ENCODE results near the gene CADM2. TPM values are rescaled to one million over a fixed set of nuclear protein-coding genes. Genes with fewer than 3 reads are reported as not detected.
A peak's percentile ranks its signal among the peaks of the same experiment; 100 is the strongest.

Gene CADM2
- total RNA-seq, 8 experiments from 2014 or later, result 0.15 to 19.2 (median 4.8) TPM

DNA sequence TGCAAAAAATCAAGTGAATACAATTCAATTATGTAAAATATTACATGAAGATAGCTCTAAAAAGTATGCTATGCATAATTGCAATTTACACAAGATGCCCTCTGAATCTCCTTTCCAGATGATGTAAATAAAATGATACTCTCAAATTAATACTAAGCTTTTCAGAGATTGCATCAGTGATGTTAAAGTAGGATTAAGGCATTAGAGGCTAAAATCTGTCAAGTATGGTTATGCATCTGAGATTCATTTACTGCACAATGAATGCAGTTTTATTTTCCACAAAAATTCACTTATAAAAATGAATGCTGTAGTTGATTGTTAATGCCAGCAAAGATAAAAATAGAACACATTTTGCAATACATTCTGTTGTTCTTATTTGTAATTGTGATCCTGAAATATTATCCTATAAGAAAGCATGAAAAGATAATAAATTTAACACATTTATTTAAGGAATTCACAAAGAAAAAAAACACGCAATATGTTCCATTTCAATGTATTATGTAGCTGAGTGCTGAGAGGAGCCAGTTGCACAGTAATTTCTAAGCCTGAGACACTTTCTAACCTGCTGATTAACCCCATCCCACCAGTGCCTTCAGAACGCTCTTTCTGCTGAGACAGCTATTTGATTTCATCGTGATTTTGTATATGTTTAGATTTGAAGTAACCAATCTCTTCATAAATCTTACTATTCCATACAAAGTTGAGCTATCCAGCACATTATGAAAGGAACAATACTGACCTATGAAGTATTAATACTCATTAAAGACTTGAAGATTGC, 224.4 kb downstream of the CADM2 start:
- peaks cover 0 to 20% of the 10 kb centered on the region in 2 donors for H3K4me1 ChIP-seq (replicated peaks in 1 of 2)
- peak overlapping the region in 1 of 2 donors; percentile 33 for H3K27ac ChIP-seq
- in situ Hi-C loops (cut with MboI; ENCODE audit: low pct_unique_long_range_greater_than_20kb in 2 of 9, low sequenced_read_pairs in 9 of 9, unreplicated experiment in 9 of 9), result no loop called here
- WGBS, 10 experiments, result 3 to 90% (median 30%) methylated on average over 1 to 3 of the region's 3 CpGs; no CpG with 5 or more reads in 2 of the 10 experiments
- H3K4me3 ChIP-seq, result no peak overlapping the region
- peak in 4 of 8 experiments; percentile 17 to 80 (median 54) for ATAC-seq (replicated peaks in 6 of 8)

DNA sequence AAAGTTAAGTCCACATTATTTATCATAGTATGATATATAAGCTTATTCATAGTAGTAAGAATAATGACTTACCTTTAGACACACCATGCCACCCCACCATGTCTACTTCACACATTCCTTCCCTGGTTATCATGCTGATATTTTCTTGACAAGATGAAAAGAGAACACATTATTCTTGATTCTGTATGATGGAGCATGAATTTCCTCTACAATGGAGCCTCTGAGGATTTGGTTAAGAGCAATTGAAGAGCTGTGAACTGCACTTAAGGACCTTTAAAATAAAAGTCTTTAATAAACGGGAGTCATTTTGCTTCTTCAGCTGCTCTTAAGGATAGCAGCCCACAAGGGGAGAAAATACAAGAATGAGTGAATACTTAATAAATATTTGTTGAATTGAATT, 226.7 kb downstream of the CADM2 start:
- no peak overlapping the region for H3K27ac ChIP-seq
- no peak overlapping the region for H3K4me3 ChIP-seq
- peaks cover 0 to 20% of the 10 kb centered on the region in 2 donors for H3K4me1 ChIP-seq (replicated peaks in 1 of 2)
- WGBS, 10 experiments, result 0 to 100% (median 60%) methylated on average over 1 of the region's 1 CpG; no CpG with 5 or more reads in 1 of the 10 experiments
- in situ Hi-C loops (cut with MboI; ENCODE audit: low pct_unique_long_range_greater_than_20kb in 2 of 9, low sequenced_read_pairs in 9 of 9, unreplicated experiment in 9 of 9), result no loop called here
- no peak for ATAC-seq (replicated peaks in 6 of 8)

DNA sequence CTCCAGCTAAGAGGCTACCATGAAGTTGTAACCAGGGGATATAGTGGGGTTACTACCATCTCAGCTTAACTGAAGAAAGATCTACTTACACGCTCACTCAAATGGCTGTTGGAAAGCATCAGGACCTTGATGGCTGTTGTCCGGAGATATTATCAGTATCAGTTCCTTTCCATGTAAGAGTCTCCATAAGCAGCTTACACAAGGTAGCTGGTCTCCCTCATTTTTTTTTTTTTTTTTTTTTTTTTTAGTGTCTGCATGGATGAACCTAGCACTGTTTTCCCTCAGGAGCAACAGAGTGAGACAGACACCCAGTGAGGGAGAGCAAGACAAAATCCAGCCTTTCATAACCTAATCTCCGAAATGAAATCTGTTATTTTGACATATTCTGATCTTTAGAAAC, 230.9 kb downstream of the CADM2 start:
- Histone ChIP-seq H3K4me1 (replicated peaks in 1 of 2) (peaks cover 0 to 5% of the 10 kb centered on the region in 2 donors), H3K4me3 (no peak overlapping the region), H3K27ac (no peak overlapping the region)
- WGBS, 10 experiments, result 39 to 100% (median 89%) methylated on average over 2 to 3 of the region's 3 CpGs
- ATAC-seq (replicated peaks in 6 of 8), result no peak
- in situ Hi-C loops (cut with MboI; ENCODE audit: low pct_unique_long_range_greater_than_20kb in 2 of 9, low sequenced_read_pairs in 9 of 9, unreplicated experiment in 9 of 9), result no loop called here

DNA sequence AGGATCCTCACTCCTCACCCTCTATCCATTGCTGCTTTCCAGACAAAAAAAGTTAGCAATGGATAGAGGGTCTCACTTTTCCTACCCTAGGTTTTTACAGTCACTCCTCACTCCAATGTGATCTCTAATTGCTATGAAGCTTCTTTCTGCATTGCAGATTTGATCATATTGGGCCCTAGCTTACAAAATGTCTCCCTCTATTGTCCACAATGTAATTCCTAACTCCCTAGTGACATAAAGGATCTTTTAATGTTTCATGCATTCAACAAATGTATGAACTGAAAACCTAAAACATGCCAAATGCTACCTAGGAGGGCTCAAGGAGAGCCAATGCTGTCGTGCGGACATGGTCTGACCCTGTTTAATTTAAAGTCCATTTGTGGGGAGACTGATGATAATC, 234.8 kb downstream of the CADM2 start:
- 50 to 100% (median 100%) methylated on average over 1 to 2 of the region's 2 CpGs; no CpG with 5 or more reads in 5 of the 10 experiments for WGBS, 10 experiments
- Histone ChIP-seq H3K4me1 (replicated peaks in 1 of 2) (no peaks in the 10 kb centered on the region), H3K4me3 (no peak overlapping the region), H3K27ac (no peak overlapping the region)
- in situ Hi-C loops (cut with MboI; ENCODE audit: low pct_unique_long_range_greater_than_20kb in 2 of 9, low sequenced_read_pairs in 9 of 9, unreplicated experiment in 9 of 9), result no loop called here
- ATAC-seq (replicated peaks in 6 of 8), result no peak

DNA sequence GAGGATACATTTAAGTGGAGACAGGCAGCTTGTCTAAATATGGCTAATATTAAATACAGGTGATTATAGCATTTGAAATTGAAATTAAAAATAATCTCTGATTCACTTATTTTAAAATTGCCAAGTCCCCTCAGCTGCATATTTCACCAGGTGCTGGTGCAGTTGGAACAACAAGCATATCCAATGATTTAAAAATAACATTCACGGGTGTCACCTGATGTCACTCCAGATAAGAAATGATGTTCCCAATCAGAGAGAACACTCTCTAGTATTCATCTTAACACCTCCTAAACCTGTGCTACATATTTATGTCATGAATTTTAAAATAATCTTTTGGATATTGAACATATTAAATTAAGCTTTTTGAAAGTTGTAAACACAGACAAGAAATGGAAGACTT, 249.9 kb downstream of the CADM2 start:
- Histone ChIP-seq H3K27ac (no peak overlapping the region), H3K4me3 (no peak overlapping the region), H3K4me1 (replicated peaks in 1 of 2) (no peaks in the 10 kb centered on the region)
- ATAC-seq (replicated peaks in 6 of 8), result no peak
- in situ Hi-C loops (cut with MboI; ENCODE audit: low pct_unique_long_range_greater_than_20kb in 2 of 9, low sequenced_read_pairs in 9 of 9, unreplicated experiment in 9 of 9), result no loop called here
- WGBS, 10 experiments, result 11 to 100% (median 76%) methylated on average over 1 of the region's 1 CpG; no CpG with 5 or more reads in 4 of the 10 experiments

DNA sequence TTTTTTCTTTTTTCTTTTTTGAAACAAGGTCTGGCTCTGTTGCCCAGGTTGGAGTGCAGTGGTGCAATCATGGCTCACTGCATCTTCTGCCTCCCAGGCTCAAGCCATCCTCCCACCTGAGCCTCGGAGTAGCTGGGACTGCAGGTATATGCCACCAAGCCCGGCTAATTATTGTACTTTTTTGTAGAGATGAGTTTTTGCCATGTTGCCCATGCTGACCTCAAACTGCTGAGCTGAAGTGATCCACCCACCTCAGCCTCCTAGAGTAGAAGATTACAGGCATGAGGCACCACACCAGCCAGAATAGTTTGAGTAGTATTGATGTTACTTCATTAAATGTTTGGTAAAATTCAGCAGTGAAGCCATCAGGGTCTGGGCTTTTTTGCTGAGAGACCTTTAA, 251.8 kb downstream of the CADM2 start:
- 21 to 100% (median 92%) methylated on average over 1 to 2 of the region's 2 CpGs; no CpG with 5 or more reads in 6 of the 10 experiments for WGBS, 10 experiments
- no peak overlapping the region for H3K27ac ChIP-seq
- no peak for ATAC-seq (replicated peaks in 6 of 8)
- in situ Hi-C loops (cut with MboI; ENCODE audit: low pct_unique_long_range_greater_than_20kb in 2 of 9, low sequenced_read_pairs in 9 of 9, unreplicated experiment in 9 of 9), result no loop called here
- no peak overlapping the region for H3K4me3 ChIP-seq
- no peaks in the 10 kb centered on the region for H3K4me1 ChIP-seq (replicated peaks in 1 of 2)

DNA sequence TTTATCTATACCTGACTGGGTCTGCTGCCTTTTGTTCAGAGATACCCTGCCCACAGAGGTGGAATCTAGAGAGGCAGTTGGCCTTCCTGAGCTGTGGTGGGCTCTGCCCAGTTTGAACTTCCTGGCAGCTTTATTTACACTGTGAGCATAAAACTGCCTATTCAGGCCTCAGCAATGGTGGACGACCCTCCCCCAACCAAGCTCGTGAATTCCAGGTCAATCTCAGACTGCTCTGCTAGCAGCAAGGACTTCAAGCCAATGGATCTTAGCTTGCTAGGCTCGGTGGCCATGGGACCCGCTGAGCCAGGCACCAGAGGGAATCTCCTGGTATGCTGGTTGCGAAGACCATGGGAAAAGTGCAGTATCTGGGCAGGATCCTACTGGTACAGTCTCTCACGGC, 270.2 kb downstream of the CADM2 start:
- Histone ChIP-seq H3K27ac (no peak overlapping the region), H3K4me1 (replicated peaks in 1 of 2) (no peaks in the 10 kb centered on the region), H3K4me3 (no peak overlapping the region)
- ATAC-seq (replicated peaks in 6 of 8), result no peak
- 28 to 83% (median 62%) methylated on average over 1 to 3 of the region's 6 CpGs; no CpG with 5 or more reads in 5 of the 10 experiments for WGBS, 10 experiments
- in situ Hi-C loops (cut with MboI; ENCODE audit: low pct_unique_long_range_greater_than_20kb in 2 of 9, low sequenced_read_pairs in 9 of 9, unreplicated experiment in 9 of 9), result no loop called here

DNA sequence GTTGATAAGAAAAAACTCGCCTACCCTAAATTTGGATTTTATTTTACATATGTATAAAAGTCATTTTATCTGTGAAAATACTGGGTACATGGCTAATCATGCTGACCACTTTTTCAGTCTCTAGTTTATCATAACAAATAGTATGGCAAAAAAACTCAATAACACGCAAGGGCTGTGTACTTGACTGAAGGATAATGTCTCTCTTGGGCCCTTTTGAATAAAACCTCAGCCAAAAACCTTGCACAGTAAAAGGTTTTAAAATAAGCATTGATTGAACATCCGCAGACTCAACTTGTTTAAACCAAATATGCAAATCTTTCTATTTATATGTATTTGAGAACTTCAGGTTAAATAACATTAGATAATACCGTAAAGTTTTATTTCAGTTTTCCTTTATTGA, 285.3 kb downstream of the CADM2 start:
- no peak overlapping the region for H3K4me3 ChIP-seq
- in situ Hi-C loops (cut with MboI; ENCODE audit: low pct_unique_long_range_greater_than_20kb in 2 of 9, low sequenced_read_pairs in 9 of 9, unreplicated experiment in 9 of 9), result no loop called here
- WGBS, 10 experiments, result 30 to 100% (median 72%) methylated on average over 1 to 4 of the region's 4 CpGs
- peaks cover 0 to 17% of the 10 kb centered on the region in 2 donors for H3K4me1 ChIP-seq (replicated peaks in 1 of 2)
- ATAC-seq (replicated peaks in 6 of 8), result peak in 3 of 8 experiments; percentile 30 to 46 (median 41)
- no peak overlapping the region for H3K27ac ChIP-seq

DNA sequence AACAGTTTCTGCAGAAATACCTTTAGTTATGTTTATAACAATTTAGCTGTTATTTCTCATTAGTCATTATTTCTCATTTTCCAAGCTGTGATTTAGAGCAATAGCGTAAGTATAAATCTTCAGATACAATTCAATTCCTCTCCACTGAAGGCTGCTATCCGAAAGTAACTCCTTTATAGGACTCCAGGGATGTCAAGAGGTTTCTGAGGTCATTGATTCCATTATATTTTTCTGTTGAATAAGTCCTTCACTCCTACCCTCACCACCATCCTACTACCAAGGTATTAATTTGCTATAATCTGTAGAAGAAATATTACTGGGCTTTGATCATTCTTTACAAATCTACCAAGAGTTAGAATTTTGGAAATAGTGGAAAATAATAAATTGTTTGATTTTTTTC, 285.7 kb downstream of the CADM2 start:
- peak in 4 of 8 experiments; percentile 37 to 96 (median 87) for ATAC-seq (replicated peaks in 6 of 8)
- in situ Hi-C loops (cut with MboI; ENCODE audit: low pct_unique_long_range_greater_than_20kb in 2 of 9, low sequenced_read_pairs in 9 of 9, unreplicated experiment in 9 of 9), result no loop called here
- no peak overlapping the region for H3K27ac ChIP-seq
- peaks cover 0 to 17% of the 10 kb centered on the region in 2 donors for H3K4me1 ChIP-seq (replicated peaks in 1 of 2)
- 9 to 75% (median 69%) methylated on average over 2 of the region's 2 CpGs; no CpG with 5 or more reads in 1 of the 10 experiments for WGBS, 10 experiments
- H3K4me3 ChIP-seq, result no peak overlapping the region

DNA sequence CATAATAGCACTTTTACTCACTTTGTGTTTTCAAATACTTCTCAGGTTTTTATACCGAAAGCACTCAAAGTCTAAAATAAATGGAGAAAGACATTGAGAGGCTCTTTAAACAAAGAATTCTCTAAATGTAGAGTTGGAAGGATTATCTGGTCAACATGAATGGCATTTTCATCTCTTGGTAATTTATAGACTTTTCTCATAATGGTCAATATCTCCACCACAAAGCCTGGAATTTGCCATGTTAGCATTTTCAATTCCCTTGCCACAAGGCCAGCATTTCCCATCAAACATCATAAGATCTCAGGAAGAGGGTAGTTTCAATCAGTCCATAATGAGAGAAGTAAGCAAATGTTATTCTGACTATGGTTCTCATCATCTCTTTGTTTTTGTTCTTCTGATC, 293.0 kb downstream of the CADM2 start:
- Histone ChIP-seq H3K27ac (no peak overlapping the region), H3K4me1 (replicated peaks in 1 of 2) (peaks cover 0 to 10% of the 10 kb centered on the region in 2 donors), H3K4me3 (no peak overlapping the region)
- ATAC-seq (replicated peaks in 6 of 8), result no peak
- WGBS, 10 experiments, result 20 to 100% (median 100%) methylated on average over 1 of the region's 1 CpG; no CpG with 5 or more reads in 1 of the 10 experiments
- in situ Hi-C loops (cut with MboI; ENCODE audit: low pct_unique_long_range_greater_than_20kb in 2 of 9, low sequenced_read_pairs in 9 of 9, unreplicated experiment in 9 of 9), result no loop called here

DNA sequence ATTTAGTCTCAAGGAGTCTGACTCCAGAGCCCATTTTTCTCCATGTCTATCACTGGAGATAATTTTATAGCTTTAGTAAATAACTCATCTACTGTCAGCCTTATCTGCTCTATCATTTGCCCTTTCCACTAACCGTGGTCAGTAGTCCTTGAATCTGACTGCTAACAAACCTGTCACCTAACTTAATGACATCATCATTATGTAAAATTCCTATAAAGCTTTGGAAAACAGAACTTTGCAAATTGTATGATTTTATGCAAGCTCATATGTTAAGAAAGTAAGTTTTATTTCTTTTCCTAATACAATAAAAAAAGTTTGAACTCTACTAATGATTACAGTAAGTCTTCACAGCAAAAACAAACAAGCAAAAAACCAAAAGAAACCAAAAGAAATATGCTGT, 293.9 kb downstream of the CADM2 start:
- 0 to 90% (median 38%) methylated on average over 1 of the region's 1 CpG; no CpG with 5 or more reads in 2 of the 10 experiments for WGBS, 10 experiments
- Histone ChIP-seq H3K4me3 (no peak overlapping the region), H3K4me1 (replicated peaks in 1 of 2) (peaks cover 0 to 10% of the 10 kb centered on the region in 2 donors), H3K27ac (no peak overlapping the region)
- ATAC-seq (replicated peaks in 6 of 8), result no peak
- in situ Hi-C loops (cut with MboI; ENCODE audit: low pct_unique_long_range_greater_than_20kb in 2 of 9, low sequenced_read_pairs in 9 of 9, unreplicated experiment in 9 of 9), result no loop called here

DNA sequence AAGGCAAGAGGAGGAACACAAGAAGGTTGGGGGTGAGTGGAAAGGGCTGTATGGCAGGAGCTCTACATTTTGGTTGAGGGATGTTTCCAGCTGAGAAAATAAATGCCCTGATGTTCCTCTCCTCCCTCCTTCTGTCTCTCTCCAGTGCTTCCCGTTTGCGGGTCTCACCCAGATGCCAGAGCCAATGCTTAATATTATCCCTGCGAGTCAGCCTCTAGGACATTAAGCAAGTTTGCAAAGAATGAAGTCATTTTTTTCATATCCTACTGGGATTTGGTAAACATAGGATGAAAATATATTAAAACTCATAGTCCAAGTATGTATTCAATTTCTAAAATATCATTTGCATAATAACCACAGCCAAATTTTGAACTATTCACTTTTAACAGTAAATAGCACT, 295.9 kb downstream of the CADM2 start:
- H3K27ac ChIP-seq, result no peak overlapping the region
- 0 to 100% (median 63%) methylated on average over 1 to 3 of the region's 3 CpGs for WGBS, 10 experiments
- in situ Hi-C loops (cut with MboI; ENCODE audit: low pct_unique_long_range_greater_than_20kb in 2 of 9, low sequenced_read_pairs in 9 of 9, unreplicated experiment in 9 of 9), result no loop called here
- peaks cover 11 to 21% of the 10 kb centered on the region in 2 donors for H3K4me1 ChIP-seq (replicated peaks in 1 of 2)
- H3K4me3 ChIP-seq, result no peak overlapping the region
- no peak for ATAC-seq (replicated peaks in 6 of 8)

DNA sequence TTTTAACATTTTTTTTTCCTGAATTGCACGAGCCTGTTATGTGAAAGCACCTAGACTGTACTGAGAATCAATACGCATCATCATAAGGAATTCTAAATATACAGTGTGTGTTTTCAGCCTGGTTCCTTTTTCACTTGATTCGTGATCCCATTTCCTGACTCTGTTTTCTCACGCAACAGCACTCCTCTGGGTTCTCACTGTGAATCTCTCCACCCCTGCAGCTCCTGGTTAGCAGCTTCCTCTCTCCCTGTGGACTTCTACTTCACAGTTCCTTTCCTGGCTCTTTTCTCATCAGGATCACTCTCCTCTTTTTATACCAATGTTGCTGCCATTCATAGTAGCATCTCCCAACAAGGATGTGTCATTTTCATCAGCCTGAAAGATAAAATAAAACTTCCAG, 297.2 kb downstream of the CADM2 start:
- in situ Hi-C loops (cut with MboI; ENCODE audit: low pct_unique_long_range_greater_than_20kb in 2 of 9, low sequenced_read_pairs in 9 of 9, unreplicated experiment in 9 of 9), result no loop called here
- H3K4me3 ChIP-seq, result no peak overlapping the region
- no peak overlapping the region for H3K27ac ChIP-seq
- peaks cover 12 to 21% of the 10 kb centered on the region in 2 donors for H3K4me1 ChIP-seq (replicated peaks in 1 of 2)
- 0 to 92% (median 32%) methylated on average over 1 to 4 of the region's 4 CpGs; no CpG with 5 or more reads in 1 of the 10 experiments for WGBS, 10 experiments
- peak in 4 of 8 experiments; percentile 38 to 46 (median 42) for ATAC-seq (replicated peaks in 6 of 8)
